GM23338 (cell line): Measurements from ENCODE around the gene PLAGL1. TPM values are rescaled to one million over a fixed set of nuclear protein-coding genes. Genes with fewer than 3 reads are reported as not detected.
"Not testable (repeated sequence)": the region's sequence is repeated elsewhere in the genome, so short reads cannot be mapped to it uniquely, and the experiment has no call there.

Experiments
- ATAC-seq: fragments of 200-7000 bp; cut with Tn5 transposase; 3 replicates; pipeline ENCODE4 v1.9.1; 2020
- DNase-seq: peaks from one replicate; pipeline ENCODE4 v3.0.0-alpha.2; 2015; ENCODE audit warnings: low spot score
- H2AFZ ChIP-seq: fragments of 200-600 bp; sonication (generic); 2 replicates; pipeline ENCODE4 v1.8.0; 2016; ENCODE audit warnings: antibody characterized with exemption, mild to moderate bottlenecking, moderate library complexity
- H3F3A ChIP-seq: fragments of 200-600 bp; sonication (generic); replicated peaks from 2 replicates; pipeline ENCODE4 v1.8.0; 2017; ENCODE audit warnings: antibody characterized with exemption, mixed run types, low read depth
- H3K27ac ChIP-seq: fragments of 200-600 bp; sonication (generic); 2 replicates; pipeline ENCODE4 v1.6.1; 2016; ENCODE audit warnings: low read depth
- H3K27me3 ChIP-seq: fragments of 200-600 bp; sonication (generic); 2 replicates; pipeline ENCODE4 v1.8.0; 2016; ENCODE audit warnings: mild to moderate bottlenecking, mixed run types, moderate library complexity; ENCODE audit not compliant: insufficient read depth
- H3K36me3 ChIP-seq: fragments of 200-600 bp; sonication (generic); 2 replicates; pipeline ENCODE4 v1.8.0; 2016; ENCODE audit warnings: mild to moderate bottlenecking; ENCODE audit not compliant: insufficient read depth
- H3K4me1 ChIP-seq: fragments of 200-600 bp; sonication (generic); 2 replicates; pipeline ENCODE4 v1.8.0; 2016; ENCODE audit warnings: mild to moderate bottlenecking, moderate library complexity; ENCODE audit not compliant: insufficient read depth
- H3K4me2 ChIP-seq: fragments of 200-600 bp; sonication (generic); 2 replicates; pipeline ENCODE4 v1.7.1; 2017; ENCODE audit warnings: mixed run types
- H3K4me3 ChIP-seq: fragments of 200-600 bp; sonication (generic); 2 replicates; pipeline ENCODE4 v1.6.1; 2016; ENCODE audit warnings: mixed run types
- H3K79me2 ChIP-seq: fragments of 200-600 bp; sonication (generic); replicated peaks from 2 replicates; pipeline ENCODE4 v1.8.0; 2017; ENCODE audit warnings: mild to moderate bottlenecking; ENCODE audit not compliant: insufficient read depth
- H3K9me2 ChIP-seq: fragments of 200-600 bp; sonication (generic); 2 replicates; pipeline ENCODE4 v1.8.0; 2017; ENCODE audit not compliant: insufficient read depth
- H4K20me1 ChIP-seq: fragments of 200-600 bp; sonication (generic); replicated peaks from 2 replicates; pipeline ENCODE4 v1.8.0; 2017; ENCODE audit warnings: mild to moderate bottlenecking; ENCODE audit not compliant: insufficient read depth
- H3K27ac Mint-ChIP-seq: 2 replicates; pipeline ENCODE4 v1.8.0; 2020; ENCODE audit warnings: inconsistent platforms, mild to moderate bottlenecking, moderate library complexity, mixed read lengths
- H3K27me3 Mint-ChIP-seq: 3 replicates; pipeline ENCODE4 v1.8.0; 2022; ENCODE audit warnings: low read depth, mild to moderate bottlenecking, moderate library complexity, mixed read lengths, inconsistent platforms; ENCODE audit not compliant: insufficient read depth, poor library complexity
- H3K36me3 Mint-ChIP-seq: 3 replicates; pipeline ENCODE4 v1.8.0; 2021; ENCODE audit warnings: low read depth, mild to moderate bottlenecking, inconsistent platforms, moderate library complexity, mixed read lengths
- H3K4me1 Mint-ChIP-seq: 3 replicates; pipeline ENCODE4 v1.8.0; 2020; ENCODE audit warnings: mild to moderate bottlenecking, inconsistent platforms, mixed read lengths
- H3K4me3 Mint-ChIP-seq: 3 replicates; pipeline ENCODE4 v1.8.0; 2021; ENCODE audit warnings: moderate library complexity, mild to moderate bottlenecking, inconsistent platforms, mixed read lengths
- H3K9me3 Mint-ChIP-seq: 3 replicates; pipeline ENCODE4 v1.8.0; 2020; ENCODE audit warnings: moderate library complexity, mild to moderate bottlenecking, inconsistent platforms, mixed read lengths
- CREB1 ChIP-seq: fragments of 250-450 bp; sonication (Bioruptor Pico); IDR thresholded peaks from 2 replicates; pipeline ENCODE4 v1.5.0; 2020; ENCODE audit warnings: low read depth, mild to moderate bottlenecking, moderate library complexity
- CTCF ChIP-seq, 2 experiments: fragments of 200-600 bp in 1 of 2; sonication (generic) in 1 of 2; conservative IDR thresholded peaks; 2 replicates each; pipeline versions ENCODE4 v1.5.1 to v1.6.1; 2016 to 2017; ENCODE audit warnings: antibody characterized with exemption in 2 of 2, low read depth in 2 of 2, mild to moderate bottlenecking in 2 of 2, moderate library complexity in 1 of 2
- EZH2 ChIP-seq: fragments of 200-600 bp; sonication (generic); IDR thresholded peaks from one replicate; pipeline ENCODE4 v1.8.0; 2017; ENCODE audit warnings: antibody characterized with exemption, mild to moderate bottlenecking, low read depth; ENCODE audit not compliant: unreplicated experiment
- JUNB ChIP-seq: IDR thresholded peaks from one replicate; pipeline ENCODE4 v1.6.1; 2016; ENCODE audit warnings: antibody characterized with exemption; ENCODE audit not compliant: unreplicated experiment
- REST ChIP-seq: IDR thresholded peaks from one replicate; pipeline ENCODE4 v1.6.1; 2018; ENCODE audit warnings: antibody characterized with exemption; ENCODE audit not compliant: unreplicated experiment
- STAT1 ChIP-seq: IDR thresholded peaks from one replicate; pipeline ENCODE4 v1.6.1; 2016; ENCODE audit warnings: antibody characterized with exemption; ENCODE audit not compliant: unreplicated experiment
- ZNF114 ChIP-seq: fragments of 250-450 bp; sonication (Bioruptor Pico); IDR thresholded peaks from 2 replicates; pipeline ENCODE4 v1.5.0; 2020; ENCODE audit warnings: mild to moderate bottlenecking, moderate library complexity
- polyA plus RNA-seq: library from polyadenylated mRNA; unstranded; fragments of >200 nt; fragmentation: Nextera tagmentation; extraction: Ambion mirVana; gene quantifications from 2 replicates; pipeline ENCODE4 v1.2.1, GENCODE V29; 2016
- total RNA-seq: library from RNA; depleted of rRNA; stranded (reverse); fragments of >200 nt; shearing (Covaris generic); gene quantifications from 2 replicates; pipeline ENCODE4 v1.2.3, GENCODE V29; 2014

Gene PLAGL1
- total and polyA plus RNA-seq, 2 experiments from 2014 or later, result 0.90 to 1.7 TPM

- H3K27me3 Mint-ChIP-seq, result peaks cover 54% of the 10 kb centered on the region
These were observed 1.6 kb upstream of the PLAGL1 start for GRCh38 chr6:144009628-144010027.

GRCh38 chr6:144008846-144009245 is 787 bp upstream of the PLAGL1 start:
- H3K27ac ChIP-seq, result no peak overlapping the region
- Mint-ChIP-seq H3K9me3 (peaks cover 17% of the 10 kb centered on the region; the same call in 2 of the 3 replicates), H3K27ac (no peak overlapping the region), H3K36me3 (peaks cover 4% of the 10 kb centered on the region; the same call in 1 of the 3 replicates), H3K4me3 (peak overlapping the region; percentile 70), H3K27me3 (peaks cover 54% of the 10 kb centered on the region), H3K4me1 (peaks cover 8% of the 10 kb centered on the region)
- ATAC-seq (no peak), DNase-seq (no peak)
- peaks cover 6% of the 10 kb centered on the region for H4K20me1 ChIP-seq
- H3F3A ChIP-seq, result no peaks in the 10 kb centered on the region
- H3K27me3 ChIP-seq, result peaks cover 95% of the 10 kb centered on the region
- no peak overlapping the region for H2AFZ ChIP-seq
- peak overlapping the region; percentile 81 for H3K4me2 ChIP-seq
- TF ChIP-seq EZH2, result peak; percentile 28
- TF ChIP-seq STAT1, result no peak
- H3K4me1 ChIP-seq, result peaks cover 5% of the 10 kb centered on the region; the same call in 1 of the 2 replicates
- H3K9me2 ChIP-seq, result no peaks in the 10 kb centered on the region
- H3K4me3 ChIP-seq, result peak overlapping the region; percentile 70
- no peaks in the 10 kb centered on the region for H3K79me2 ChIP-seq
- H3K36me3 ChIP-seq, result 0 out of 2 replicates have a peak, but pooled peaks cover 2% of the 10 kb centered on the region

More at GRCh38 chr6:144009628-144010027, 1.6 kb upstream of the PLAGL1 start:
- not testable (repeated sequence) for ATAC-seq, H3K4me3 Mint-ChIP-seq, H3K27ac ChIP-seq, H3K4me1 Mint-ChIP-seq, H3K4me1 ChIP-seq, H3K9me2 ChIP-seq, H2AFZ ChIP-seq, H3K36me3 Mint-ChIP-seq, H3K36me3 ChIP-seq, H3K4me3 ChIP-seq, H3K27ac Mint-ChIP-seq, DNase-seq, H4K20me1 ChIP-seq, H3F3A ChIP-seq, H3K4me2 ChIP-seq, H3K79me2 ChIP-seq
- peaks cover 87% of the 10 kb centered on the region for H3K27me3 ChIP-seq
- peaks cover 19% of the 10 kb centered on the region; the same call in 2 of the 3 replicates for H3K9me3 Mint-ChIP-seq

GRCh38 chr6:144007478-144008119 is 460 bp downstream of the PLAGL1 start:
- Mint-ChIP-seq H3K27me3 (peaks cover 54% of the 10 kb centered on the region), H3K36me3 (no peaks in the 10 kb centered on the region), H3K4me3 (peak overlapping the region; percentile 63), H3K9me3 (peaks cover 17% of the 10 kb centered on the region), H3K27ac (no peak overlapping the region), H3K4me1 (peaks cover 8% of the 10 kb centered on the region)
- Histone ChIP-seq H3K4me3 (peak overlapping the region; percentile 70), H3K36me3 (0 out of 2 replicates have a peak, but pooled peaks cover 3% of the 10 kb centered on the region), H2AFZ (peak overlapping the region; percentile 74), H3K27ac (no peak overlapping the region), H3K4me2 (peak overlapping the region; percentile 81), H3F3A (no peaks in the 10 kb centered on the region), H4K20me1 (peaks cover 6% of the 10 kb centered on the region; the same call in 1 of the 2 replicates), H3K79me2 (no peaks in the 10 kb centered on the region), H3K27me3 (peaks cover 92% of the 10 kb centered on the region), H3K9me2 (no peaks in the 10 kb centered on the region), H3K4me1 (peaks cover 5% of the 10 kb centered on the region; the same call in 1 of the 2 replicates)
- ATAC-seq, result peak; percentile 58
- DNase-seq, result peak; percentile 30
- no peak for TF ChIP-seq CREB1 (CRISPR knock-in tag)
- no peak for TF ChIP-seq CTCF (conservative IDR thresholded peaks at IDR 0.05; ENCODE audit: low read depth in 2 of 2)
- no peak for TF ChIP-seq STAT1
- no peak for TF ChIP-seq ZNF114 (CRISPR knock-in tag)
- TF ChIP-seq JUNB, result no peak
- TF ChIP-seq REST, result no peak
